ENCODE data around the gene PLA2G4E.

PLA2G4E gene

DNA sequence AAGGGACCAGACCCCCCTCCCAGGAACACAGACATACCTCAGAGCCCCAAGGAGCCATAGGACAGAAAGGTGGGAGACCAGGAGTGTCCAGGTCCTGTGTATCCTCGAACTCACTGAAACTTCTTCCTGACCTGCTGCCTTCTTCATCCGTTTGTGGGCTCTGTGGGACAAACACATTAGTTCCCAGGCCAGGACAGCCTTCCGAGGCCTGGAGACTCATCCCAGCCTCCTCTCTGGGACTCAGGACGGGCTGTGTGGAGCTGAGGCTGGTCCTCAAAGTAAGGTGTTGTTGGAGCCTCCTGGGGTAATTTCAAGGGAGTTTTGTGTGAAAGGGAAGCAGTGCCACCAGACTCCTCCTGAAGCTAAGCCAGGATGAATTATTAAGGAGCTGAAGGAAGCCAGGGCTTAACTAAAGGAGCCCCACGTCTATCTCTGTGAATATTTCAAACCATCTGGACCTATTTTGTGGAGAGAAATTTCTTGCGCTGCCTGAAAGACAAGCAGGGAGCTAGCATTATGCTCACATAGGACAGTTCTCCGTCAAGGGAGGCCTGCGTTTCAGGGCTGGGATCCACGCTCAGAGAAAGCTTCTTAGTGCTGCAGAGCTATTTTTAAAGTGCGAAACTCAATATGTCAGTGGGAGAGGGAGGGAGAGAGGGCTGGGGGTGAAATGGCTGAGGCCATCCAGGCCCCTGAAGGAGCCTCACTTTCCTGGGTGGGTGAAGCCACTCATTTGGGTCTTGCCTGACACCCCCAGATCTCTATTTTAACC is 29.8 kb upstream of the PLA2G4E start:
- no peak for DNase-seq

DNA sequence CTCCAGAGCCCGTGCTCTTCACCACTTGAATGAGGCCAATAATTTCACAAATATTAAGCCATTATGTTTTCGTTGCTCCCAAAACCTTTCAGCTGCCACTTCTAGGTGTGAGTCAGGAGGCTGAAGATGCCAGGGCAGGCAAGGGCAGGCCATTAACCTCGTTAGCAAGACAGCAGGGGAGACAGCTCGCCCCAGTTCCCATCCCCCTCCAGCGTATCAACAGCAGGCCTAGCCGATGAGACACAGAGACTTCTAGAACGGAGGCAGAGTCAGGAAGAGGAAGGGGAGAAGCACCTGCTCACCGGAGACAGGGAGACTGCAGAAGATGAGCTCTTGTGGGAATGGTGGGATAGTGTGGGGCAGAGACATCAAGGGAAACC is 28.0 kb upstream of the PLA2G4E start:
- DNase-seq, result peak in 2 of 3 experiments; percentile 8 to 59

GRCh38 chr15:42048080-42048820 is 27.4 kb upstream of the PLA2G4E start:
- no peak for DNase-seq

- DNase-seq, result no peak
Measured at GRCh38 chr15:42046597-42046996, 25.8 kb upstream of the PLA2G4E start.

DNA sequence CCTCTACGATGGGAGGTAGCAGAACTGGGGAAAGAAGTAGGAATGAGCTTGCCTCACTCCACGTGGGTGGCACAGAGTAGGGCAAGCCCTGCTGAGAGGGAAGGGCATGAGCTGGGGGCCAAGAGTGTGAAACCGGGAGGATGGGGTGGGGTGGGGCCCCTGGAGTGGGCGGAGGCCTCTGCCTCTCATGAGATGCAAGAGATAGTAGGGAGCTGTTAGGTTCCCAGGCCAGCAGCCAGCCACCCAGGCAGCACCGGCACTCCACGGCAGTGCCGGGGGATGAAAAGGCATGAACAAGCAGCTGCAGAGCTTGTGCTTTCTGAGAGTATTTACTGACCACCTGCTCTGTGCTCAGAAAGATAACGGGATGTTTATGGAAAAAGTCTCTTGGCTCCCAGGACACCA is 24.4 kb upstream of the PLA2G4E start:
- DNase-seq, result no peak

DNA sequence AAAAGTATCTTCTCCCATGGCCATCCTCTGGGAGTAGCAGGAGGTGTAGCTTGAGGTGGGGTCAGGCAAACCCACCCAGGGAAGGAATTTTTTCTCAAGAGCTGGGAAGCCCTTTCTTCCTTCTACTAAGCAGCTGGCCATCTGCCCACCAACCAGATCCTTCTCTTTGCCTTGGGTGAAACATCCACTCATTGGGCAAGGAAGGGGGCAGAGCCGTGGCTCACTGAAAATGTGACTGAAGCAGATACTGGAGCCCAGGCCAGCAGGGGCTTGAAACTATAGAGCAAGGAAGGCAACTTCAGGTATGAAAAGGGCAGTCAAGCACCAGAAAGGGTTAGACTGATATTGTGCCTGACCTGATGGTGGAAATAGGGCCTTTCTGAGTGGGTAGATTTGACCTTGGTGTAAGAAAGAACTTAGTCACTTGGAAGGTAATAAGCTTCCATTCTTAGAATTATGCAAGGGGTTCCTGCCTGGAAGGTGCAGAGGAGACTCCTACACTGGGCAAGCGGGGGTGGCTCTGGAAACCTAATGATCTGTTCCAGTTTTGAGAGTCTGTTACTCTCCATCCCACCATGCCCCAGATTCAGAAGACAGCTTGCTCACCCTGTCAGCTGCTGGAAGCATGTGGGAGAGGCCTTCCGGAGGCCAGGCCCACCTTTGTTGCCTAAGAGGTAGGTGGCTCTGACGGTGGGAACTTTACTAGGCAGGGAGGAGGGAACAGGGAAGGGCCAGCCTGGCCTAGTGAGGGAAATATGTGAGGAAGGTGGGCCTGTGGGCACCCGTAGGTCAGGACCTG is 22.0 kb upstream of the PLA2G4E start:
- no peak for DNase-seq

GRCh38 chr15:42038401-42038800 is 17.6 kb upstream of the PLA2G4E start:
- no peak for DNase-seq

DNA sequence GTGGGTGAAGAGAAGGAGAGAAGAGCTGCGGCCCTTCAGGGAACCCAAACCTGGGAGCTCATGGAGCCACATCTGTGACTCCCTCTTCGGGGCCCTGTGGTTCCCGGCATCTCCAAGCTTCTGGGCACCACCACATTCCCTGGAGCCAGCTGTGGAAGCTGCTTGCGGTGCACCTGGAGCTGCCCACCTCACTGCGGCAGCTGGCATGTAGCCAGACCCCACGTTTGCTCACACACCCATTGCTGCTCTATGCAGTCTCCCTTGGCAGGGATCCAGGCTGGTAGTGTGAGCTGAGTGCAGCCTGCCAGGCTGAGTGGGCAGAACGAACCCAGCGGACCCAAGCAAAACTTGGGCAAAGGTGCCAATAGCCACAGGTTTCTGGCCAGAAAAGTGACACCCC is 16.8 kb upstream of the PLA2G4E start:
- DNase-seq, result peak; percentile 0 to 82 (median 65)

GRCh38 chr15:42036966-42037365 is 16.1 kb upstream of the PLA2G4E start:
- no peak for DNase-seq

DNA sequence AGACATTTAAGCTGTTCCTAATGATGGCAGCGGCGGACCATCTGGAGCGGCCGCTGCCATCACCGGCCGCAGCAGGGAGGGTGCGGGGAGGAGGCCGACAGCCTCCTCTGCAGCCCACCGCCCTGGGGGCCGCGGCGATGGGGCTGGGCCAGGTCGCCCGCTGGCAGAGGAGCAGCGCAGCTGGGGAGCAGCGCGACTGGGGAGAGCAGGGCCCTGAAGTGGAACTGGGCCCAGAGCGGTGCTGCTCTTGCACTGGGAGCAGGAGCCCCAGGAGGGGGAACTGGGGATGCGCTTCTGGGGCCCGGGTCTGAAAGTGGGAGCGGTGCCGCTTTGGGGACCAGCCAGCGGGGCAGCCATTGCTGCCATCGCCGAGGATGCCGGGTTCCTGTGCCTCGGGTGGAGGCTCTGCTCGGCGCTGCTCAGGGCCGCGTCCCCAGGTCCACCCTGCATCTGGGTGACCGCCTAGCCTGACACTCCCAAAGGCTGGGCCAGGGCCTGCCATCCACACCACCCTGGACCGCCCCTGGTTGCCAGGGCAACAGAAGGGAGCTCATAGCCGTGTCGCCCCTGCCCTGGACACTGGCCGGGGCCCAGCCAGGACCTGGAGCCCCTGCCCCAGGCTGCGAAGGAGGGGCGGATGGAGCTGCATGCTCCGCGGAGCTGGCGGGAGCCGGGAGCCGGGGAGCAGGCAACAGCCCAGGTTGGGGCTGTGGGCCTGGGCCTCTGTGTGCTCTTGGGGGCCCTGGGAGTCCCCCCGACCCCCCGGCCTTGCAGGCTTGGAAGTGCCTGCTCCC is 15.5 kb upstream of the PLA2G4E start:
- no peak for DNase-seq

DNA sequence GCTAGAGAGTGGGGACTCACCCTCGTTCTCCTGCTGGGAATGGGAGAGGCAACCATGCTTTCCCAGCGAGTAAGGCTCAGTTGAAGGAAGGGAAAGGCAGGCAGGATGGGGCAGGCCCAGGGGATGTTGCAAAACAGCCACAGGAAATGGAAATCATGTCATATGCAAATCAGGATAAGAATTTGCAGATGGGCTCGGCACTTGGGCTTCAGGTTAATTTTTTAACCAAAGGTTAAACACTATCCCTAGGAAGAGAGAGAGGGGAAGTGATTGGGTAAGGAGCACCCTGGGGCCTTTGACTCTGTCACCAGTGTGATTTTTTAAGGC is 14.6 kb upstream of the PLA2G4E start:
- DNase-seq, result no peak

DNA sequence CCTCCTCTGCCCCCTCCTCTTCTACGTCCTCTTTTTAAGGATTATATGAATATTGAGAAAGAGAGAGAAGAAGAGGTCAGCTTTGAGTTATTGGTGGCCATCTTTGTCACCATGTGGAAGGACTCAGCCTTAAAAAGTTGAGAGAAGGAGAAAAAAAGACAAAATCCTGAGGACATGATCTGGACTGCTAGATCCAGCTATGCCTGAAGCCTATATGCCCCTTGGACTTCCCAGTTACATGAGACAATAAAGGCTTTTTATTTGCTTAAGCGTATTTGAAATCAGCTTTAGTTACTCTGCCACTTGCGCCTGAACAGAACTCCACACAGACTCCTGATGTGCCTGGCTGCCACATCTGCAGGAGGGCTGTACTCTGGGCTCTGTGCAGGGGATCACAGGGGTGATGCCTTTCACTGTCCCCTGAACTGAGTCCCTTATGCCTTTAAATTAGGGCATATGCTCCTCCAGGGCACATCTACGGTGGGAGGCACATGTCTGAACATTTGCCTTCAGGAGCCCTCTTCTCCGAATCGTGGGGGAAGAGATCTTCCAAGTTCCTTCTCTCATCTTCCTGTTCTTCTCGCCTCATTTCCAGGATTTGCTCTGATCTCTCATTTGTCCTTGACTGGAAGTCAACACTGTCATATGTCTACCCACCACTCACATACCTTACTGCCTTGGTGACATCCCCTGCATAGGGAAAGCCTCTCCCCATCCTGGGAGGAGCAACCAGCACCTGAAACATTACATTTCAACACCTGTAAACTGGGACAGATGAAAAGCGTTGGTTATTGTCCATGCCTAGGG is 14.0 kb upstream of the PLA2G4E start:
- no peak for DNase-seq

DNA sequence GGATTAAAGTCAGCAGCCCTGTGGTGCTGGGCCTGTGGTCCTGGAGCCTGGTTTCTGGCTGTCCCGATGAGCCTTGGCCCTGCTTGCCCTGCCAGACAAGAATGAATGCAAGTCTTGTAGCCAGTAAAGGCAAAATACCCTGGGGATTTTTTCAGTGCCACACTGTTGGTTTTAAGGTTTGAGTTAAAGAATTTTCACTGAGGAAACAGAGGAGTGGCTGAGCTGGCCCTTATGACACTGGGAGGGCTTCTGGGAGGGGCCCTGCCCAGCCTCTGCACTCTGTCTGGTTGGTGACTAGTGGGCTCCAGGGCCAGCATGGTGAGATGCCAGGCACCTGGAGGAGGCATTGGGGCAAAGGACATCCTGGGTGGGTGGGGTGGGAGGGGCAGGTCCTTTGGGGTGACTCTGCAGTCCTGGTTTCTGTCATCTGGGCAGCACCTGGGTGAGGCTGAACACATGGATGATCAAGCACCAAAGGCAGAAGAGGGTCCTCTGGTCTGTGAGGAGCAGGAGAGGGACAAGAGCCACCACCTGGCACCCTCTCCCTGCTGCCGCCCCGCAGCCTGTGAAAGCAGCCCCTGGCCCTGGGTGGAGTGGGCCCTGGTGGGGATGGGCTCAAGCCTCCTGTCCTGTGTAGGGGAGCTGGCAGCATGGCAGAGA is 12.5 kb upstream of the PLA2G4E start:
- no peak for DNase-seq

GRCh38 chr15:42032376-42033213 is 11.8 kb upstream of the PLA2G4E start:
- no peak for DNase-seq

GRCh38 chr15:42031198-42031915 is 10.5 kb upstream of the PLA2G4E start:
- no peak for DNase-seq

DNA sequence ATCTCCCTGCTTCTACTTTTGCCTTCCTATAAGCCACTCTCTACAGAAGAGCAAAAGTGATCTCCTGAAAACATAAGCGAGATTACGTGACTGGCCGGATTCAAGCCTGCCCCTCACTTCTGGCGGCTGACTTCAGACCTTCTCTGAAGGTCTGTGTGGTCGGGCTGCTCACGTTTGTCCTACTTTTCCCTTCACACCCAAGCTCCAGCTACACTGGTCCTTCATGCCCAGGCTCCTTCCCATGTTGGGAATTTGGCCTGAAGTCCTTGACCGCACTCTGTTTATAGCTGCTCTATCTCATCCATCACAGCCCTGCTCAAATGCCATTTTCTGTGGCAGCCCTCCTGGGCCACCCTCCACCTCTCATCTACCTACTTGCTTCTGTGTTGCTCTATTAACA is 6.7 kb upstream of the PLA2G4E start:
- no peak for DNase-seq

- DNase-seq, result no peak
Measured at GRCh38 chr15:42024303-42024702, 3.5 kb upstream of the PLA2G4E start.

GRCh38 chr15:42021593-42021992 is 751 bp upstream of the PLA2G4E start:
- DNase-seq, result no peak

GRCh38 chr15:42018306-42019224 is 2.3 kb downstream of the PLA2G4E start:
- no peak for DNase-seq
